DND-41 (cell line): Measurements from ENCODE around the gene MYCBP.

Experiments
- CTCF ChIP-seq: IDR thresholded peaks from 2 replicates; pipeline ENCODE4 v1.5.1; 2012; ENCODE audit warnings: borderline replicate concordance, low read length, moderate library complexity, mild to moderate bottlenecking; ENCODE audit not compliant: poor library complexity, severe bottlenecking; ENCODE audit errors: extremely low read depth
- EZH2 ChIP-seq: IDR thresholded peaks from 3 replicates; pipeline ENCODE4 v1.6.1; 2012; ENCODE audit warnings: borderline replicate concordance, low read depth, mild to moderate bottlenecking, moderate library complexity, low read length, inconsistent platforms; ENCODE audit not compliant: severe bottlenecking

GRCh38 chr1:38831731-38832369, 41.3 kb downstream of the MYCBP start:
- TF ChIP-seq CTCF = no peak
- no peak for TF ChIP-seq EZH2
